GM15510 (cell line): ENCODE data around the gene BFAR.
"Not testable (repeated sequence)": the region's sequence is repeated elsewhere in the genome, so short reads cannot be mapped to it uniquely, and the experiment has no call there.

Experiments
- POLR2A ChIP-seq: IDR thresholded peaks from 3 replicates; pipeline ENCODE4 v1.6.1; 2011; ENCODE audit warnings: borderline replicate concordance; ENCODE audit not compliant: insufficient read length; ENCODE audit errors: extremely low read depth

BFAR gene

GRCh38 chr16:14672403-14672971, 39.7 kb downstream of the BFAR start:
- no peak for TF ChIP-seq POLR2A

- TF ChIP-seq POLR2A, result no peak
Measured at GRCh38 chr16:14676633-14677032, 43.9 kb downstream of the BFAR start.

GRCh38 chr16:14677627-14678026, 44.9 kb downstream of the BFAR start:
- no peak for TF ChIP-seq POLR2A

GRCh38 chr16:14678748-14679497, 46.2 kb downstream of the BFAR start:
- no peak for TF ChIP-seq POLR2A

GRCh38 chr16:14681115-14681514, 48.4 kb downstream of the BFAR start:
- TF ChIP-seq POLR2A, result no peak

GRCh38 chr16:14682121-14682520, 49.4 kb downstream of the BFAR start:
- TF ChIP-seq POLR2A, result no peak

GRCh38 chr16:14694129-14694528, 61.4 kb downstream of the BFAR start, which contains the start of gene PLA2G10:
Gene PLA2G10 (minus strand): TSS chr16:14694308. CDS start chr16:14694229, 79 bp downstream.
- TF ChIP-seq POLR2A, result not testable (repeated sequence)

- not testable (repeated sequence) for TF ChIP-seq POLR2A
Measured at GRCh38 chr16:14703156-14704011, 70.6 kb downstream of the BFAR start, which contains the start of gene NPIPA3. Gene NPIPA3 (plus strand): TSS chr16:14703411. CDS start chr16:14708944, 5,533 bp downstream.
